H1 (cell line): ENCODE measurements around the gene CCL17. TPM values are rescaled to one million over a fixed set of nuclear protein-coding genes. Genes with fewer than 3 reads are reported as not detected.

Experiments
- CTCF ChIA-PET: fragments of 300-600 bp; sonication (Branson Sonifier 250); formaldehyde crosslinking; loops from one replicate; lab custom pipeline; 2021; ENCODE audit not compliant: partially characterized antibody; lab: Charles Lee
- POLR2A ChIA-PET: fragments of 300-600 bp; sonication (Branson Sonifier 250); formaldehyde crosslinking; loops from one replicate; lab custom pipeline; 2021; ENCODE audit warnings: inconsistent platforms; ENCODE audit not compliant: partially characterized antibody; lab: Charles Lee
- DNase-seq, 2 experiments: peaks; one replicate each; pipeline versions ENCODE4 v3.0.0 to v3.0.0-alpha.2; 2010 to 2022; ENCODE audit warnings: low spot score in 2 of 2, low read depth in 1 of 2, mixed read lengths in 1 of 2
- FAIRE-seq: peaks from 2 replicates; lab custom pipeline; 2011; peaks lifted over from hg19 to GRCh38; lab: Jason Lieb, UNC
- H2AFZ ChIP-seq: 2 replicates; pipeline ENCODE4 v1.8.1; 2012; ENCODE audit warnings: low read length, inconsistent platforms
- H2AK5ac ChIP-seq: 2 replicates; pipeline ENCODE4 v1.6.1; 2013; ENCODE audit warnings: low read depth, low read length
- H2BK120ac ChIP-seq: replicated peaks from 2 replicates; pipeline ENCODE3; 2013; ENCODE audit warnings: low read depth, low read length, inconsistent platforms
- H2BK12ac ChIP-seq: 2 replicates; pipeline ENCODE4 v1.6.1; 2013; ENCODE audit warnings: low read depth, low read length
- H2BK15ac ChIP-seq: 2 replicates; pipeline ENCODE4 v1.6.1; 2013; ENCODE audit warnings: low read length
- H2BK20ac ChIP-seq: 2 replicates; pipeline ENCODE4 v1.6.1; 2013; ENCODE audit warnings: low read length
- H2BK5ac ChIP-seq: 2 replicates; pipeline ENCODE4 v1.6.1; 2013; ENCODE audit warnings: low read depth, low read length
- H3K14ac ChIP-seq: 2 replicates; pipeline ENCODE4 v1.6.1; 2013; ENCODE audit warnings: inconsistent platforms; ENCODE audit not compliant: insufficient read length
- H3K18ac ChIP-seq: 2 replicates; pipeline ENCODE4 v1.6.1; 2013; ENCODE audit warnings: low read length; ENCODE audit errors: extremely low read depth
- H3K23ac ChIP-seq: 2 replicates; pipeline ENCODE4 v1.6.1; 2013; ENCODE audit warnings: inconsistent platforms; ENCODE audit not compliant: insufficient read length
- H3K23me2 ChIP-seq: 2 replicates; pipeline ENCODE4 v1.6.1; 2013; ENCODE audit warnings: low read depth, low read length
- H3K27ac ChIP-seq: 2 replicates; pipeline ENCODE4 v1.6.1; 2011; ENCODE audit warnings: low read depth, low read length, inconsistent platforms
- H3K27me3 ChIP-seq, 4 experiments: replicated peaks in 1 of 4; 1 replicate in 1 of 4; 2 replicates in 3 of 4; pipeline versions ENCODE4 v1.6.1 to v1.8.1; 2011 to 2013; ENCODE audit warnings: low read length in 3 of 4, mild to moderate bottlenecking in 3 of 4, inconsistent platforms in 2 of 4, mixed read lengths in 2 of 4, moderate library complexity in 1 of 4; ENCODE audit not compliant: control insufficient read depth in 3 of 4, insufficient read depth in 3 of 4; ENCODE audit errors: extremely low read depth in 1 of 4
- H3K36me3 ChIP-seq, 4 experiments: 2 replicates each; pipeline versions ENCODE4 v1.6.1 to v1.8.1; 2011 to 2013; ENCODE audit warnings: mild to moderate bottlenecking in 4 of 4, low read length in 3 of 4, moderate library complexity in 2 of 4, control low read depth in 1 of 4, inconsistent platforms in 1 of 4; ENCODE audit not compliant: insufficient read depth in 4 of 4, control insufficient read depth in 2 of 4
- H3K4ac ChIP-seq: replicated peaks from 2 replicates; pipeline ENCODE3; 2013; ENCODE audit warnings: low read length, low read depth, mixed read lengths, inconsistent platforms; ENCODE audit not compliant: insufficient read length
- H3K4me1 ChIP-seq, 4 experiments: replicated peaks in 1 of 4; 1 replicate in 1 of 4; 2 replicates in 3 of 4; pipeline versions ENCODE4 v1.6.1 to v1.8.1; 2011 to 2013; ENCODE audit warnings: low read length in 3 of 4, inconsistent platforms in 2 of 4, mixed read lengths in 1 of 4; ENCODE audit not compliant: insufficient read depth in 4 of 4, control insufficient read depth in 3 of 4
- H3K4me2 ChIP-seq, 2 experiments: 2 replicates each; pipeline versions ENCODE4 v1.6.1 to v1.8.1; 2011 to 2013; ENCODE audit warnings: low read depth in 2 of 2, low read length in 2 of 2, control low read depth in 1 of 2, inconsistent platforms in 1 of 2, mild to moderate bottlenecking in 1 of 2; ENCODE audit not compliant: insufficient read depth in 1 of 2
- H3K4me3 ChIP-seq, 4 experiments: fragments of 200-600, 300-600 bp in 1 of 4; sonication (generic), shearing (Covaris generic), sonication (Bioruptor Twin) in 1 of 4; 2 replicates each; pipeline versions ENCODE4 v1.5.1 to v1.8.1; 2011 to 2016; ENCODE audit warnings: low read length in 4 of 4, low read depth in 3 of 4, control low read depth in 2 of 4, inconsistent platforms in 2 of 4, mild to moderate bottlenecking in 2 of 4, mixed read lengths in 1 of 4, moderate library complexity in 1 of 4; ENCODE audit not compliant: insufficient read depth in 2 of 4; ENCODE audit errors: extremely low read depth in 1 of 4
- H3K56ac ChIP-seq: replicated peaks from 2 replicates; pipeline ENCODE3; 2013; ENCODE audit warnings: low read depth, mild to moderate bottlenecking, mixed read lengths, low read length, inconsistent platforms; ENCODE audit not compliant: insufficient read length
- H3K79me1 ChIP-seq: 2 replicates; pipeline ENCODE4 v1.6.1; 2013; ENCODE audit warnings: low read depth, low read length, control low read depth
- H3K79me2 ChIP-seq, 2 experiments: 2 replicates each; pipeline versions ENCODE4 v1.6.1 to v1.8.1; 2012 to 2013; ENCODE audit warnings: low read length in 2 of 2, mild to moderate bottlenecking in 2 of 2, inconsistent platforms in 1 of 2; ENCODE audit not compliant: insufficient read depth in 2 of 2, control insufficient read depth in 1 of 2
- H3K9ac ChIP-seq, 4 experiments: replicated peaks in 1 of 4; 1 replicate in 1 of 4; 2 replicates in 3 of 4; pipeline versions ENCODE4 v1.6.1 to v1.8.1; 2011 to 2013; ENCODE audit warnings: low read depth in 3 of 4, low read length in 3 of 4, control low read depth in 2 of 4, mild to moderate bottlenecking in 2 of 4, moderate library complexity in 2 of 4, inconsistent platforms in 1 of 4; ENCODE audit errors: extremely low read depth in 1 of 4
- H3K9me3 ChIP-seq, 2 experiments: 2 replicates each; pipeline versions ENCODE4 v1.6.1 to v1.8.1; 2012 to 2013; ENCODE audit warnings: mild to moderate bottlenecking in 2 of 2, moderate library complexity in 2 of 2, control low read depth in 1 of 2, inconsistent platforms in 1 of 2, low read depth in 1 of 2, low read length in 1 of 2, mixed read lengths in 1 of 2; ENCODE audit not compliant: insufficient read depth in 2 of 2
- H4K20me1 ChIP-seq, 2 experiments: replicated peaks in 1 of 2; 2 replicates each; pipeline versions ENCODE3 to v1.8.1; 2011 to 2013; ENCODE audit warnings: inconsistent platforms in 2 of 2, low read length in 2 of 2, mild to moderate bottlenecking in 1 of 2; ENCODE audit not compliant: insufficient read depth in 2 of 2, control insufficient read depth in 1 of 2
- H4K5ac ChIP-seq: 2 replicates; pipeline ENCODE4 v1.6.1; 2013; ENCODE audit warnings: low read length, low read depth, mixed read lengths, inconsistent platforms; ENCODE audit not compliant: insufficient read length
- H4K8ac ChIP-seq: 2 replicates; pipeline ENCODE4 v1.8.0; 2013; ENCODE audit warnings: mild to moderate bottlenecking, moderate library complexity, low read length, inconsistent platforms; ENCODE audit not compliant: insufficient read depth; ENCODE audit errors: extremely low read depth
- H4K91ac ChIP-seq: replicated peaks from 2 replicates; pipeline ENCODE3; 2013; ENCODE audit warnings: low read length, mixed read lengths, inconsistent platforms; ENCODE audit not compliant: insufficient read length
- RFX5 ChIP-seq: IDR thresholded peaks from 2 replicates; pipeline ENCODE4 v1.6.1; 2011; ENCODE audit warnings: low read depth, low read length, improper control_type of control experiment, borderline replicate concordance
- WGBS, 2 experiments: shearing (Covaris generic) in 1 of 2; methylation state at CpG; one replicate each; pipeline versions ENCODE4 v1.1.6 to v1.1.7; 2013 to 2015; ENCODE audit warnings: low lambda C conversion rate in 2 of 2, mixed read lengths in 2 of 2, inconsistent platforms in 1 of 2, low coverage in 1 of 2, missing lambda C conversion rate in 1 of 2; ENCODE audit not compliant: insufficient replicate concordance in 2 of 2, insufficient coverage in 1 of 2, insufficient read length in 1 of 2; ENCODE audit errors: extremely low coverage in 1 of 2, missing lambda C conversion rate in 1 of 2; 5-methylcytosine and 5-hydroxymethylcytosine counted together
- polyA plus RNA-seq, 7 experiments: library from polyadenylated mRNA; depleted of rRNA in 3 of 7; stranded (reverse) in 5 of 7; unstranded in 2 of 7; fragments of >200 nt in 5 of 7; fragments of 200-250 nt in 2 of 7; gene quantifications; 1 replicate in 5 of 7; 2 replicates in 1 of 7; 4 replicates in 1 of 7; pipeline versions ENCODE4 v1.2.1 to v1.2.3, GENCODE V29; 2011 to 2013; ENCODE audit warnings: missing spikeins in 2 of 7, mixed read lengths in 2 of 7
- total RNA-seq: library from RNA; stranded (reverse); fragmentation: NEBNext Ultra II Directional; extraction: Animal tissue kit (Norgen Biotek cat#: 25700); gene quantifications from 2 replicates; pipeline ENCODE4 v1.2.1, GENCODE V29; 2021

The CCL17 gene
- total and polyA plus RNA-seq, 2 of the 8 experiments (the other 6 are each of a cell fraction or from before 2014, with no cell fraction given): not detected

GRCh38 chr16:57427307-57427706 lies 22.7 kb downstream of the CCL17 start:
- no peak overlapping the region for H2BK15ac ChIP-seq

More at GRCh38 chr16:57427307-57427706, 22.7 kb downstream of the CCL17 start:
- no peak overlapping the region for H2BK5ac ChIP-seq
- DNase-seq: no peak
- CTCF ChIA-PET: interaction anchor here (1.7 to 19.2 kb wide), 3 partner anchors 9 to 123 kb away, joined by 3 to 513 read pairs (median 20); no protein-coding TSS in a partner anchor
- no peak overlapping the region for H3K4ac ChIP-seq
- H3K4me3 ChIP-seq: no peak overlapping the region
- no peak overlapping the region for H4K5ac ChIP-seq
- H2BK12ac ChIP-seq: no peak overlapping the region
- TF ChIP-seq RFX5: no peak
- H3K27me3 ChIP-seq: no peaks in the 10 kb centered on the region
- H3K9me3 ChIP-seq: no peaks in the 10 kb centered on the region
- H3K56ac ChIP-seq: no peak overlapping the region
- no peaks in the 10 kb centered on the region for H3K4me1 ChIP-seq
- no peak overlapping the region for H2AFZ ChIP-seq
- H2BK120ac ChIP-seq: no peak overlapping the region
- no peak for FAIRE-seq
- no peak overlapping the region for H2AK5ac ChIP-seq
- no peak overlapping the region for H3K23ac ChIP-seq
- H3K18ac ChIP-seq: no peak overlapping the region
- peaks cover 0 to 2% of the 10 kb centered on the region in 2 experiments for H4K20me1 ChIP-seq
- H3K9ac ChIP-seq: no peak overlapping the region
- no peak overlapping the region for H2BK20ac ChIP-seq
- H3K27ac ChIP-seq: no peak overlapping the region
- no peak overlapping the region for H4K91ac ChIP-seq
- H3K14ac ChIP-seq: no peak overlapping the region
- H3K4me2 ChIP-seq: no peak overlapping the region
- no peaks in the 10 kb centered on the region for H3K79me2 ChIP-seq
- H3K36me3 ChIP-seq: peaks cover 9 to 39% (median 30%) of the 10 kb centered on the region in 4 experiments; a peak in 7 of 8 replicates
- H3K79me1 ChIP-seq: no peaks in the 10 kb centered on the region
- POLR2A ChIA-PET: interaction anchor here (1.1 to 1.2 kb wide), 2 partner anchors 9 to 19 kb away, joined by 3 to 4 read pairs; partner anchors contain the start of genes CIAPIN1 and COQ9
- no peaks in the 10 kb centered on the region for H3K23me2 ChIP-seq
- WGBS, 2 experiments: 92% methylated on average over 8 of the region's 8 CpGs; no CpG with 5 or more reads in 1 of the 2 experiments
- H4K8ac ChIP-seq: no peak overlapping the region
